ENCODE data around the gene ELAVL1.

The ELAVL1 gene

DNA sequence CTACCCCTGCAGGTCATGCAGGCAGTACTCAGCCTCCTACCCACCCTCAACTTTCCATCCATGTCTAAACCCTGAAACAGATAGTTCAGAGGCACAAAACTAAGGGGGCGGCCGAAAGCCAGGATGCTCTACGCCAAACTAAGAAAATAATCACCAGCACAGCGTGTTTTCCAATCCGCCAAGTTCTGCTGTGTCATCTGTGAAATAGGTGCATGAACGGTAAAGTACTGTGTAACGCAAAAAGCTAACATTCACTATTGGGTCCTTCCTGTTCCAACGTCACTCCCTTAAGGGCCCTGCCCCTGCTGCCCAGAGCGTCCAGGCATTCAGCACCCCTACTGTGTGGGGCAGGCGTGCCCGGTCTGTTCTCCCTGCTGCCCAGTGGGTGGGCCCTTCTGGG is 49.7 kb downstream of the ELAVL1 start:
- H3K27ac ChIP-seq (ENCODE audit: low read length) = no peak overlapping the region
- no peaks in the 10 kb centered on the region for H3K79me2 ChIP-seq (ENCODE audit: low read length)
- no peaks in the 10 kb centered on the region for H3K27me3 ChIP-seq (replicated peaks; ENCODE audit: insufficient read depth, low read length)
- no peaks in the 10 kb centered on the region for H3K9me3 ChIP-seq (replicated peaks; ENCODE audit: insufficient read depth, low read length)
- H3K9me2 ChIP-seq (replicated peaks; ENCODE audit: insufficient read depth, low read length) = no peaks in the 10 kb centered on the region
- H4K20me1 ChIP-seq (ENCODE audit: insufficient read depth, low read length) = no peaks in the 10 kb centered on the region
- TF ChIP-seq EZH2phosphoT487 (IDR thresholded peaks at IDR 0.05; ENCODE audit: low read length) = no peak
- TF ChIP-seq, protein P1, sequence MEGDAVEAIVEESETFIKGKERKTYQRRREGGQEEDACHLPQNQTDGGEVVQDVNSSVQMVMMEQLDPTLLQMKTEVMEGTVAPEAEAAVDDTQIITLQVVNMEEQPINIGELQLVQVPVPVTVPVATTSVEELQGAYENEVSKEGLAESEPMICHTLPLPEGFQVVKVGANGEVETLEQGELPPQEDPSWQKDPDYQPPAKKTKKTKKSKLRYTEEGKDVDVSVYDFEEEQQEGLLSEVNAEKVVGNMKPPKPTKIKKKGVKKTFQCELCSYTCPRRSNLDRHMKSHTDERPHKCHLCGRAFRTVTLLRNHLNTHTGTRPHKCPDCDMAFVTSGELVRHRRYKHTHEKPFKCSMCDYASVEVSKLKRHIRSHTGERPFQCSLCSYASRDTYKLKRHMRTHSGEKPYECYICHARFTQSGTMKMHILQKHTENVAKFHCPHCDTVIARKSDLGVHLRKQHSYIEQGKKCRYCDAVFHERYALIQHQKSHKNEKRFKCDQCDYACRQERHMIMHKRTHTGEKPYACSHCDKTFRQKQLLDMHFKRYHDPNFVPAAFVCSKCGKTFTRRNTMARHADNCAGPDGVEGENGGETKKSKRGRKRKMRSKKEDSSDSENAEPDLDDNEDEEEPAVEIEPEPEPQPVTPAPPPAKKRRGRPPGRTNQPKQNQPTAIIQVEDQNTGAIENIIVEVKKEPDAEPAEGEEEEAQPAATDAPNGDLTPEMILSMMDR (IDR thresholded peaks at IDR 0.05; ENCODE audit: low read length) = no peak
- no peak overlapping the region for H3K4me2 ChIP-seq (ENCODE audit: low read depth, low read length)
- no peak overlapping the region for H2AFZ ChIP-seq (ENCODE audit: low read length)
- H3F3A ChIP-seq (ENCODE audit: insufficient read depth, low read length) = no peaks in the 10 kb centered on the region
- H3K9ac ChIP-seq (ENCODE audit: low read length) = no peak overlapping the region
- H3K4me1 ChIP-seq (ENCODE audit: low read length) = no peaks in the 10 kb centered on the region
- H3K36me3 ChIP-seq (replicated peaks; ENCODE audit: insufficient read depth, low read length) = no peaks in the 10 kb centered on the region
- DNase-seq = no peak
- no peak overlapping the region for H3K4me3 ChIP-seq (ENCODE audit: low read length)

DNA sequence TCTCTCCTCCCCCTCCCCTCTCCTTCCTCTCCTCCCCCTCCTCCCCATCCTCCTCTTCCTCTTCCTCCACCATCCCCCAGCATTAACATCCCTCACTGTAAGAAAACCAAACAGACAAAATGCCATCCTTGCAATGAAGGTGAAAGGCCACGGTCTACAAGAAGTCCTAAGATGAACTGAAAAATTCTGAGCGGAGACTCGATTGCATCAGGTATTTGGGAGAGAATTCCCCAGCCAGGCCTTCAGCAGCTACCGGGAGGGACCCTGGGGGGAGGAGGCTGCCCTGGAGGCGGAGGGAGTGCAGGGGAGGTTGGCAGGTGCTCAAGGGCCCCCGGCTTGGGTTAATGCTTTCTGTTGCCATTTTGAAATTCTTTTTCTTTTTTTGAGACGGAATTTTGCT is 51.9 kb downstream of the ELAVL1 start:
- no peak for DNase-seq
- Histone ChIP-seq H3K4me1 (ENCODE audit: low read length) (no peaks in the 10 kb centered on the region), H3K9ac (ENCODE audit: low read length) (no peak overlapping the region), H4K20me1 (ENCODE audit: insufficient read depth, low read length) (no peaks in the 10 kb centered on the region), H3K9me2 (replicated peaks; ENCODE audit: insufficient read depth, low read length) (no peaks in the 10 kb centered on the region), H3K4me3 (ENCODE audit: low read length) (no peak overlapping the region), H3K9me3 (replicated peaks; ENCODE audit: insufficient read depth, low read length) (no peaks in the 10 kb centered on the region), H3F3A (ENCODE audit: insufficient read depth, low read length) (no peaks in the 10 kb centered on the region), H3K27ac (ENCODE audit: low read length) (no peak overlapping the region), H3K36me3 (replicated peaks; ENCODE audit: insufficient read depth, low read length) (no peaks in the 10 kb centered on the region), H2AFZ (ENCODE audit: low read length) (no peak overlapping the region), H3K79me2 (ENCODE audit: low read length) (no peaks in the 10 kb centered on the region), H3K4me2 (ENCODE audit: low read depth, low read length) (no peak overlapping the region), H3K27me3 (replicated peaks; ENCODE audit: insufficient read depth, low read length) (no peaks in the 10 kb centered on the region)
- TF ChIP-seq EZH2 (optimal IDR thresholded peaks at IDR 0.05; ENCODE audit: low read depth, low read length) = no peak
- no peak for TF ChIP-seq EZH2phosphoT487 (IDR thresholded peaks at IDR 0.05; ENCODE audit: low read length)
- TF ChIP-seq, protein P1 (IDR thresholded peaks at IDR 0.05; ENCODE audit: low read length) = no peak

DNA sequence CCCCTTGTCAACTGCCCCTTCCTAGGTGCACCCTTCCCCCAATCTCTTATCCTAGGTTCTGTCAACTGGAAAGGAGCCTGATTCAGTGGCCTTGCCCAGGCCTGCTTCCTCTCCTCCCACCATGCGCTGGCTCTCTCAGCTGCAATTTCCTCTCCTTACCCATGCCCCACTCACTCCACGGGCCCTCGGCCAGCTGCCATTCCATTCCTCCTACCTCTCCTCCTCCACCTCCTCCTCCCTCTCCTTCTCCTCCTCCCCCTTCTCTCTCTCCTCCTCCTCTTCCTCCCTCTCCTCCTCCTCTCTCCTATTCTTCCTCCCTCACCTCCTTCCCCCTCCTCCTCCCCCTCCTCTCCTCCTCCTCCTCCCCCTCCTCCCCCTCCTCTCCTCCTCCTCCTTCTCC is 52.4 kb downstream of the ELAVL1 start:
- no peak overlapping the region for H3K4me2 ChIP-seq (ENCODE audit: low read depth, low read length)
- H2AFZ ChIP-seq (ENCODE audit: low read length) = no peak overlapping the region
- no peaks in the 10 kb centered on the region for H3K9me3 ChIP-seq (replicated peaks; ENCODE audit: insufficient read depth, low read length)
- no peaks in the 10 kb centered on the region for H4K20me1 ChIP-seq (ENCODE audit: insufficient read depth, low read length)
- no peak for DNase-seq
- no peaks in the 10 kb centered on the region for H3K27me3 ChIP-seq (replicated peaks; ENCODE audit: insufficient read depth, low read length)
- no peaks in the 10 kb centered on the region for H3K79me2 ChIP-seq (ENCODE audit: low read length)
- H3K36me3 ChIP-seq (replicated peaks; ENCODE audit: insufficient read depth, low read length) = no peaks in the 10 kb centered on the region
- TF ChIP-seq, protein P1 (IDR thresholded peaks at IDR 0.05; ENCODE audit: low read length) = no peak
- TF ChIP-seq EZH2phosphoT487 (IDR thresholded peaks at IDR 0.05; ENCODE audit: low read length) (no peak), EZH2 (optimal IDR thresholded peaks at IDR 0.05; ENCODE audit: low read depth, low read length) (no peak)
- H3K9me2 ChIP-seq (replicated peaks; ENCODE audit: insufficient read depth, low read length) = no peaks in the 10 kb centered on the region
- no peak overlapping the region for H3K4me3 ChIP-seq (ENCODE audit: low read length)
- no peaks in the 10 kb centered on the region for H3F3A ChIP-seq (ENCODE audit: insufficient read depth, low read length)
- no peak overlapping the region for H3K9ac ChIP-seq (ENCODE audit: low read length)
- no peaks in the 10 kb centered on the region for H3K4me1 ChIP-seq (ENCODE audit: low read length)
- no peak overlapping the region for H3K27ac ChIP-seq (ENCODE audit: low read length)

Data from MM.1S (cell line).